ENCODE measurements around the gene NARF. TPM values are rescaled to one million over a fixed set of nuclear protein-coding genes. Genes with fewer than 3 reads are reported as not detected.
"Not testable (repeated sequence)": the region's sequence is repeated elsewhere in the genome, so short reads cannot be mapped to it uniquely, and the experiment has no call there.

NARF gene
- total and polyA plus RNA-seq, 2 donors from 2014 or later = 29.1 to 45.8 TPM

DNA sequence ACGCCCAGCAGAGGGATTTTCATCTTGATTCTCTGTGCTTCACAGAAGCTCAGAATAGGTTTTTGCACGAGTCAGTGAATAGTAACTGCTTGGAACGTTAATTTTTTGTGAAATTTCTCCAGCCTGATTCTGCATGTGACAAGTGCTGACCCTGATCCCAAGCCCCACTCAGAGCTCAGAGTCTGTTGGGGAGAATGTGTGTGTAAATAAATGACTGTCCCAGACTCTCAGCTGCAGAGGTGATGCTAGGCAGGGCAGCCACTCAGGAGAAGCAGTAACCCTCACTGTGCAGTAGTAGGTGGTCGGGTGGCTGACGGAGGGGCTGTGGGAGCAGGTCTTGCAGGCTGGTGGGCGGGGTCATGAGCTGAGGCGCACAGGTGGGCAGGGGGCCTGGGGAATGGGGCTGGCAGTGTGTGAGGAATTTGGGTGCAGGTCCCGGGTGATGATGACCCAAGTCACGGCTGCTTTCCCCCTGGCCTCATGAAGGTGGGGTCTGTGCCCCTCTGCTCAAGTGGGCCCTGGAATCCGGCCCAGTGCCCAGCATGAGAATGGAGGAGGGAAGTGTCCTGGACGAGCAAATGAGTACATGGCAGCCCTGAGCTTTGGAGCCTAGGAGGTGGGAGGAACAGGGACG, 44.7 kb downstream of the NARF start:
- DNase-seq = no peak
- Histone ChIP-seq H3K4me1 (ENCODE audit: control insufficient read depth in 2 of 3, insufficient read depth in 2 of 3, low read depth in 1 of 3, low read length in 3 of 3) (no peaks in the 10 kb centered on the region), H3K27ac (ENCODE audit: low read depth in 2 of 2, low read length in 2 of 2) (no peak overlapping the region), H3K4me3 (ENCODE audit: low read length in 3 of 3) (no peak overlapping the region), H3K27me3 (ENCODE audit: control insufficient read depth, insufficient read depth, low read length) (no peaks in the 10 kb centered on the region), H3K9me3 (ENCODE audit: control insufficient read depth in 2 of 3, insufficient read depth in 1 of 3, low read length in 3 of 3) (no peaks in the 10 kb centered on the region), H3K36me3 (ENCODE audit: control insufficient read depth in 2 of 3, insufficient read depth in 3 of 3, low read length in 3 of 3) (no peaks in the 10 kb centered on the region), H3K9ac (ENCODE audit: low read length in 3 of 3) (no peak overlapping the region)
- intact Hi-C loops (cut with DNase I) = no loop called here
- TF ChIP-seq, protein P1, sequence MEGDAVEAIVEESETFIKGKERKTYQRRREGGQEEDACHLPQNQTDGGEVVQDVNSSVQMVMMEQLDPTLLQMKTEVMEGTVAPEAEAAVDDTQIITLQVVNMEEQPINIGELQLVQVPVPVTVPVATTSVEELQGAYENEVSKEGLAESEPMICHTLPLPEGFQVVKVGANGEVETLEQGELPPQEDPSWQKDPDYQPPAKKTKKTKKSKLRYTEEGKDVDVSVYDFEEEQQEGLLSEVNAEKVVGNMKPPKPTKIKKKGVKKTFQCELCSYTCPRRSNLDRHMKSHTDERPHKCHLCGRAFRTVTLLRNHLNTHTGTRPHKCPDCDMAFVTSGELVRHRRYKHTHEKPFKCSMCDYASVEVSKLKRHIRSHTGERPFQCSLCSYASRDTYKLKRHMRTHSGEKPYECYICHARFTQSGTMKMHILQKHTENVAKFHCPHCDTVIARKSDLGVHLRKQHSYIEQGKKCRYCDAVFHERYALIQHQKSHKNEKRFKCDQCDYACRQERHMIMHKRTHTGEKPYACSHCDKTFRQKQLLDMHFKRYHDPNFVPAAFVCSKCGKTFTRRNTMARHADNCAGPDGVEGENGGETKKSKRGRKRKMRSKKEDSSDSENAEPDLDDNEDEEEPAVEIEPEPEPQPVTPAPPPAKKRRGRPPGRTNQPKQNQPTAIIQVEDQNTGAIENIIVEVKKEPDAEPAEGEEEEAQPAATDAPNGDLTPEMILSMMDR (IDR thresholded peaks at IDR 0.05; ENCODE audit: borderline replicate concordance, extremely low read depth, insufficient read depth) = no peak
- FAIRE-seq = no peak

DNA sequence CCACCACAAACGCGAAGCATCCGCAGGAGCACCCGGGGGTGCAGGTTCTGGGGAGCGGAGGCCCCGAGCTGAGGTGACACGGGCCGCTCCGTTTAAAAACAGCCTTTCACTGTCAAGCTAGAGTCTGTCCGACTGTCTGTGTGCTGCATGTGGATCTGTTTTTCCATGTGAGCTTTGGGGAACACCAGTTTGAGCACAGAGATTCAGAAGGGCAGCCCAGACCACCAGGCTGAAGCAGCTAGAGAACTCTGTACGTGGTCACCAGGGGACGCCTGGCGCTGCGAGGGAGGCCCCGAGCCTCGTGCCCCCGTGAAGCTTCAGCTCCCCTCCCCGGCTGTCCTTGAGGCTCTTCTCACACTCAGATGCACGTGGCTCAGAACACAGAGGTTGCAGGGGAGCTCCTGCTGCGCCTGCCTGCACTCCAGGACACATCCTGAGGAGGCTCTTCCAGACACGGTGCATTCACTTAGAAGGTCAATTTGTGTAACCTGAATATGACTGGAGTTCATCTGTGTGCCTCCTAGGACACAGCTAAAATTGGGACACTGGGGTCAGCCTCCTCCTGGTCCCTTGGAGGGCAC, 45.3 kb downstream of the NARF start:
- FAIRE-seq = no peak
- H3K4me1 ChIP-seq (ENCODE audit: control insufficient read depth in 2 of 3, insufficient read depth in 2 of 3, low read depth in 1 of 3, low read length in 3 of 3) = no peaks in the 10 kb centered on the region
- no peaks in the 10 kb centered on the region for H3K27me3 ChIP-seq (ENCODE audit: control insufficient read depth, insufficient read depth, low read length)

DNA sequence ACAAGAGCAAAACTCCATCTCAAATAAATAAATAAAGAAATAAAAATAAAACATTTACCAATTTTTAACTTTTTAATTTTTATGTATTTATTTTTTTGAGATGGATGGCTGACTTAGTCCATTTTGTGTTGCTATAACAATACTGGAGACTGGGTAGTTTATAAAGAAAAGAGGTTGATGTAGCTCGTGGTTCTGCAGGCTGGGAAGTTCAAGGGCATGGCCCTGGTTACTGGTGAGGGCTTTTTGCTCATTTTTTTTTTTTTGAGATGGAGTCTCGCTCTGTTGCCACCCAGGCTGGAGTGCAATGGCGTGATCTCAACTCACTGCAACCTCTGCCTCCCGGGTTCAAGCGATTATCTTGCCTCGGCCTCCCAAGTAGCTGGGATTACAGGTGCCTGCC, 46.8 kb downstream of the NARF start:
- Histone ChIP-seq H3K27me3 (ENCODE audit: control insufficient read depth, insufficient read depth, low read length) (no peaks in the 10 kb centered on the region), H3K4me3 (ENCODE audit: low read length in 3 of 3) (no peak overlapping the region), H3K27ac (ENCODE audit: low read depth in 2 of 2, low read length in 2 of 2) (no peak overlapping the region), H3K9ac (ENCODE audit: low read length in 3 of 3) (no peak overlapping the region), H3K36me3 (ENCODE audit: control insufficient read depth in 2 of 3, insufficient read depth in 3 of 3, low read length in 3 of 3) (no peaks in the 10 kb centered on the region), H3K4me1 (ENCODE audit: control insufficient read depth in 2 of 3, insufficient read depth in 2 of 3, low read depth in 1 of 3, low read length in 3 of 3) (no peaks in the 10 kb centered on the region), H3K9me3 (ENCODE audit: control insufficient read depth in 2 of 3, insufficient read depth in 1 of 3, low read length in 3 of 3) (no peaks in the 10 kb centered on the region)
- DNase-seq = no peak
- FAIRE-seq = no peak
- TF ChIP-seq, protein P1 (IDR thresholded peaks at IDR 0.05; ENCODE audit: borderline replicate concordance, extremely low read depth, insufficient read depth) = no peak
- intact Hi-C loops (cut with DNase I) = no loop called here

More for the DNA sequence above, 45.3 kb downstream of the NARF start:
- TF ChIP-seq, protein P1 (IDR thresholded peaks at IDR 0.05; ENCODE audit: borderline replicate concordance, extremely low read depth, insufficient read depth) = no peak
- H3K9me3 ChIP-seq (ENCODE audit: control insufficient read depth in 2 of 3, insufficient read depth in 1 of 3, low read length in 3 of 3) = no peaks in the 10 kb centered on the region
- H3K27ac ChIP-seq (ENCODE audit: low read depth in 2 of 2, low read length in 2 of 2) = no peak overlapping the region
- no peak for DNase-seq
- intact Hi-C loops (cut with DNase I) = no loop called here
- H3K36me3 ChIP-seq (ENCODE audit: control insufficient read depth in 2 of 3, insufficient read depth in 3 of 3, low read length in 3 of 3) = no peaks in the 10 kb centered on the region
- H3K9ac ChIP-seq (ENCODE audit: low read length in 3 of 3) = no peak overlapping the region
- H3K4me3 ChIP-seq (ENCODE audit: low read length in 3 of 3) = no peak overlapping the region

DNA sequence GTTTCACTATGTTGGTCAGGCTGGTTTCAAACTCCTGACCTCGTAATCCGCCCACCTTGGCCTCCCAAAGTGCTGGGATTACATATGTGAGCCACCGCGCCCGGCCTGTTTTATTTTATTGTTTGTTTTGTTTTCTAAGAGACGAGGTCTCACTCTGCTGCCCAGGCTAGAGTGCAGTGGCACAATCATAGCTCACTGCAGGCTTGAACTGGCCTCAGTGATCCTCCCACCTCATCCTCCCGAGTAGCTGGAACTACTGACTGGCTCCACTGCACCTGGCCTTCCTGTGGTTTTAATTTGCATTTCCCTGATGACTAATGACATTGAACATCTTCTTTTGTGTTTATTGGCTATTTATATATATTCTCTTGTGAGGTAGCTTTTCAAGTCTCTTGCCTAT, 47.9 kb downstream of the NARF start:
- intact Hi-C loops (cut with DNase I); H3K4me1 ChIP-seq (ENCODE audit: control insufficient read depth in 2 of 3, insufficient read depth in 2 of 3, low read depth in 1 of 3, low read length in 3 of 3); H3K9me3 ChIP-seq (ENCODE audit: control insufficient read depth in 2 of 3, insufficient read depth in 1 of 3, low read length in 3 of 3); H3K27ac ChIP-seq (ENCODE audit: low read depth in 2 of 2, low read length in 2 of 2); H3K27me3 ChIP-seq (ENCODE audit: control insufficient read depth, insufficient read depth, low read length); DNase-seq; H3K36me3 ChIP-seq (ENCODE audit: control insufficient read depth in 2 of 3, insufficient read depth in 3 of 3, low read length in 3 of 3); FAIRE-seq; H3K9ac ChIP-seq (ENCODE audit: low read length in 3 of 3); H3K4me3 ChIP-seq (ENCODE audit: low read length in 3 of 3): not testable (repeated sequence)
